ENCODE measurements around the gene ATXN7L3B.

Gene ATXN7L3B

DNA sequence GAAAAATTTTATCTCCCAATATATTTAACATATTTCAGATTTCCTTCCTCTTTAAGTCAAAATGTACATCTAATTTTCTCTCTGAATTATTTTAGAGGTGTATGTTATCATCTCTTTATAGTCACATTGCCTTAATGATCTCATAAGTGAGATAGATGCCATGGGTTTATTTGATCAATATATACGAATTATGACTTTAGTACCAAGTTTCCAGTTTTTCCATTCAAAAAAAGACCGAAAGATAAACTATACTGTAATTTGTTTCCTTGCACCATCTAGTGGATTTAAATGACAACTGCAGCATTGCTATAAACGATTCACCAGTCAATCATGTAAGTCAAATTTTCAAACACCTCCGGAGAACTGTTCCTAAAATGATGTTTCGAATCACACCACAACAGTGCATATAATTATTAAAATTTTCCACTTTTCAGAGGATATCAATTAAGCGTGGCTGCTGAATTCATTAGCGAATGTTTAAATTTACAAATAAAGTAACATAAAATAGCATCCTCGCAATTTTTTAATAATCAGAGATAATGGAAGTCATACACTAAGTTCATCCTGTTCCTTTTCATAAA lies 419 bp upstream of the ATXN7L3B start:
- Histone ChIP-seq H3K9me3 (ENCODE audit: control insufficient read depth, low read length) (peaks cover 8% of the 10 kb centered on the region), H3K36me3 (ENCODE audit: control insufficient read depth, insufficient read depth, low read length) (no peaks in the 10 kb centered on the region), H3K4me3 (ENCODE audit: low read depth, low read length) (peak overlapping the region; percentile 62), H3K27me3 (ENCODE audit: control insufficient read depth, insufficient read depth, low read length) (no peaks in the 10 kb centered on the region), H3K4me2 (ENCODE audit: low read length) (peak overlapping the region; percentile 49), H3K4me1 (peaks cover 22% of the 10 kb centered on the region), H3K79me2 (peaks cover 23% of the 10 kb centered on the region), H2AFZ (peak overlapping the region; percentile 87), H3K27ac (peak overlapping the region; percentile 96), H3K9ac (no peak overlapping the region)
- TF ChIP-seq, protein P1, sequence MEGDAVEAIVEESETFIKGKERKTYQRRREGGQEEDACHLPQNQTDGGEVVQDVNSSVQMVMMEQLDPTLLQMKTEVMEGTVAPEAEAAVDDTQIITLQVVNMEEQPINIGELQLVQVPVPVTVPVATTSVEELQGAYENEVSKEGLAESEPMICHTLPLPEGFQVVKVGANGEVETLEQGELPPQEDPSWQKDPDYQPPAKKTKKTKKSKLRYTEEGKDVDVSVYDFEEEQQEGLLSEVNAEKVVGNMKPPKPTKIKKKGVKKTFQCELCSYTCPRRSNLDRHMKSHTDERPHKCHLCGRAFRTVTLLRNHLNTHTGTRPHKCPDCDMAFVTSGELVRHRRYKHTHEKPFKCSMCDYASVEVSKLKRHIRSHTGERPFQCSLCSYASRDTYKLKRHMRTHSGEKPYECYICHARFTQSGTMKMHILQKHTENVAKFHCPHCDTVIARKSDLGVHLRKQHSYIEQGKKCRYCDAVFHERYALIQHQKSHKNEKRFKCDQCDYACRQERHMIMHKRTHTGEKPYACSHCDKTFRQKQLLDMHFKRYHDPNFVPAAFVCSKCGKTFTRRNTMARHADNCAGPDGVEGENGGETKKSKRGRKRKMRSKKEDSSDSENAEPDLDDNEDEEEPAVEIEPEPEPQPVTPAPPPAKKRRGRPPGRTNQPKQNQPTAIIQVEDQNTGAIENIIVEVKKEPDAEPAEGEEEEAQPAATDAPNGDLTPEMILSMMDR (IDR thresholded peaks at IDR 0.05) = peak; percentile 84

DNA sequence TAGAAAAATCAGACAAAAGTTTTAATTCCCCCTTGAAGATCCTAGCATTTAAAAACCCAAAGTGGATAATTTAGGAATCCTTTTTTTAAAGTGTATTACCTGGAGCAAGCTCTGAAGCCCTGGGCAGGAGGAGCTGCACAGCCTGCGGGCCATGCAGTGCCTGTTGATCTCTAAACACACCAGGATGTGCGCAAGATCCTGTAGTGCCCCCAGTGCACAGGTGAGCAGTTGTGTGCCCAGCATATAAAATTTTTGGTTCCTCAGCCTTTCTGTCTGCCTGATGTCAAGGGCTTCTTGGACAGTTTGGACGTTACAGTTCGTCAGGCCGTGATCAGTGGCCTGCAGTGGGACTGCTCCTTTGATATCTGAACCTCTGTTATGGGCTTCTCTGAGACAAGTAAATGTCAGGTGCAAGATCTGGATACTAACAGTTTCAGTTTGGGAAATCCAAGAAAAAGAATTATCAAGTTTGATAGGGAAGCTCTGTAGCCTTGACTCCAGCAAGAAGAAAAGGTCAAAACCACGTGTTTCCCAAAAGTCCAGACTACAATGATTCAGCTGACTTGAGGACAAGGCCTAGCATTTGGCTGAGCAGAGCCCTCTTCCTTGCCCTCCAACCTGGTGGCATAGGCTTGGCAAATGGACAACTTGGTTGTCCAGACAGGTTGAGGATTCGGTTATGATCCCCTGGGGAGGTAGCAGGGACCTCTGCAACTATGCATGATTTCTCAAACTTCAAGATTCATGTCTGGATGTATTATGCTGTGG lies 1.0 kb downstream of the ATXN7L3B start:
- peak overlapping the region; percentile 62 for H3K4me3 ChIP-seq (ENCODE audit: low read depth, low read length)
- peak overlapping the region; percentile 96 for H3K27ac ChIP-seq

DNA sequence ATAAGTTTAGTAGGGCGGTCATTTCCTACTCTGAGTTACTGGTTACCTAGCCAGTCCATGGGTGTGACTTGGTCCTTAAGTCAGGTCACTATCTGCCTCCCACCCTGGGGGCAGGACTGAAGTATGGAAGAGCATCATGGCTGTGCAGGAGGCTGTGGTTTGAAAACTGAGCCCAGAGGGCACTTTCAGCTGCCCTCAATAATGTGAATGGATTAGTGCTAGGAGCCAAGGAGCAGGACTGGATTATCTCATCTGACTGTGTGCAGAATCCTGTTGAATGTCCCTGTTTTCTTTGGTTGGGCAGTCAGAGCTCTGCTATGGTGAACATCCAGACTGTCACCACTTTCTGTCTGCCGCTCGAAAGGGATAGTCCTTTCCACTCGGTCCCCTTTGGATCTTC lies 1.6 kb downstream of the ATXN7L3B start:
- H2AFZ ChIP-seq = no peak overlapping the region
- no peaks in the 10 kb centered on the region for H3K36me3 ChIP-seq (ENCODE audit: control insufficient read depth, insufficient read depth, low read length)
- peak overlapping the region; percentile 49 for H3K4me2 ChIP-seq (ENCODE audit: low read length)
- H3K4me1 ChIP-seq = peaks cover 22% of the 10 kb centered on the region
- no peak overlapping the region for H3K9ac ChIP-seq
- no peaks in the 10 kb centered on the region for H3K27me3 ChIP-seq (ENCODE audit: control insufficient read depth, insufficient read depth, low read length)
- peaks cover 8% of the 10 kb centered on the region for H3K9me3 ChIP-seq (ENCODE audit: control insufficient read depth, low read length)
- no peak overlapping the region for H3K27ac ChIP-seq
- H3K4me3 ChIP-seq (ENCODE audit: low read depth, low read length) = peak overlapping the region; percentile 62
- peaks cover 23% of the 10 kb centered on the region for H3K79me2 ChIP-seq
- TF ChIP-seq, protein P1 (IDR thresholded peaks at IDR 0.05) = no peak

More for the DNA sequence above, 1.0 kb downstream of the ATXN7L3B start:
- Histone ChIP-seq H3K9me3 (ENCODE audit: control insufficient read depth, low read length) (peaks cover 8% of the 10 kb centered on the region), H3K27me3 (ENCODE audit: control insufficient read depth, insufficient read depth, low read length) (no peaks in the 10 kb centered on the region), H3K4me1 (peaks cover 22% of the 10 kb centered on the region), H3K4me2 (ENCODE audit: low read length) (peak overlapping the region; percentile 49), H3K36me3 (ENCODE audit: control insufficient read depth, insufficient read depth, low read length) (no peaks in the 10 kb centered on the region), H3K9ac (peak overlapping the region; percentile 44), H2AFZ (peak overlapping the region; percentile 87), H3K79me2 (peaks cover 23% of the 10 kb centered on the region)
- TF ChIP-seq, protein P1 (IDR thresholded peaks at IDR 0.05) = no peak

DNA sequence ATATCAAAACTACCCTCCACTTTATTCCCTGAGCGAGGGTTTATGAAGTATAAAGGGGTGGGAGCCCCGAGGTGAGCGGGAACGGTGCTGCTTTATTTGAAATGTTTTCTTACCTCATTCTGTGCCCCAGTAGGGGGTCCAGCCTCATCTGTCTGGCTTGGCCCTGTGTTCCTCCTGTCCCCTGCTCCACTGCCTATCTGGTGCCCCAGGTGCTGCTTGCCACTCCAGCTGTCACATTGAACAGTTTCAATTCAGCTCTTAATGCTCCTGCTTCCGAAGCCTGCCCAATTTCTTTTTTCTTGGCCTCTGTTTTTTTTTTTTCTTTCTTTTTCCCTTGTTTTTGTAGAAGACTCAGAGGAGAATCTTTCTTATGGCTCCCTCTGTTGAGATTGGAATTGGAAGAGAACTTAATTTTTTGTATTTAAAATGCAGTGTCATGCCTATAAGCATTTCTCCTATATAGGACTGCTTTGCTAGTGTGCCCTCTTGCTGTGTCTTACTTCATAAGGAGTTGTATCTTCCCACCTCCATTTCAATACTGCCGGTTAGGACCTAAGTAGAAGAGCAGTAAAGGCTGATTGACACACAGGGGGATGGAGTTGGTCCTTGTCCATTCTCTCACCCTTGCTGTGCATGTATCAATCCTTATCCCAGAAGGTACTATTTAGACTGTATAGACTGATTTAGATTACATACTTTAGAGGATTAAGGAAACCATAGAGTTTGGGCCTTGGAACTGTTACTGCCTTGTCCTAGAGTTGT lies 2.3 kb downstream of the ATXN7L3B start:
- H3K79me2 ChIP-seq = peaks cover 23% of the 10 kb centered on the region
- peak overlapping the region; percentile 62 for H3K4me3 ChIP-seq (ENCODE audit: low read depth, low read length)
- no peak overlapping the region for H3K9ac ChIP-seq
- no peak overlapping the region for H2AFZ ChIP-seq
- peaks cover 8% of the 10 kb centered on the region for H3K9me3 ChIP-seq (ENCODE audit: control insufficient read depth, low read length)
- H3K36me3 ChIP-seq (ENCODE audit: control insufficient read depth, insufficient read depth, low read length) = no peaks in the 10 kb centered on the region
- peaks cover 22% of the 10 kb centered on the region for H3K4me1 ChIP-seq
- H3K4me2 ChIP-seq (ENCODE audit: low read length) = peak overlapping the region; percentile 49
- H3K27me3 ChIP-seq (ENCODE audit: control insufficient read depth, insufficient read depth, low read length) = no peaks in the 10 kb centered on the region
- TF ChIP-seq, protein P1 (IDR thresholded peaks at IDR 0.05) = no peak
- H3K27ac ChIP-seq = no peak overlapping the region
